ENCODE data around the gene SELENOO. TPM values are rescaled to one million over a fixed set of nuclear protein-coding genes. Genes with fewer than 3 reads are reported as not detected.
A peak's percentile ranks its signal among the peaks of the same experiment; 100 is the strongest.

Gene SELENOO
- total and polyA plus RNA-seq, 4 donors, result 11.6 to 105 (median 17.9) TPM

GRCh38 chr22:50188356-50188755 is 12.5 kb upstream of the SELENOO start:
- Histone ChIP-seq H3K27me3 (ENCODE audit: control insufficient read depth in 1 of 2, insufficient read depth in 2 of 2, low read length in 1 of 2) (no peaks in the 10 kb centered on the region), H3K36me3 (ENCODE audit: control insufficient read depth in 1 of 2, insufficient read depth in 2 of 2, low read length in 1 of 2) (no peaks in the 10 kb centered on the region), H3K4me3 (ENCODE audit: low read length in 2 of 2) (no peak overlapping the region), H3K9me3 (ENCODE audit: control insufficient read depth, low read length) (no peaks in the 10 kb centered on the region), H3K4me1 (ENCODE audit: control insufficient read depth in 1 of 2, insufficient read depth in 2 of 2, low read length in 2 of 2) (no peaks in the 10 kb centered on the region), H3K27ac (ENCODE audit: low read depth in 1 of 2, low read length in 2 of 2) (no peak overlapping the region)
- 96 to 98% methylated on average over 11 of the region's 11 CpGs for WGBS, 2 donors
- DNase-seq, result peak in 1 of 2 donors; percentile 34
- ATAC-seq (ENCODE audit: low FRiP score), result no peak
- intact Hi-C loops (cut with DNase I), result no loop called here

- H3K9me3 ChIP-seq (ENCODE audit: control insufficient read depth, low read length), result no peaks in the 10 kb centered on the region
- no peaks in the 10 kb centered on the region for H3K4me1 ChIP-seq (ENCODE audit: control insufficient read depth in 1 of 2, insufficient read depth in 2 of 2, low read length in 2 of 2)
- no peaks in the 10 kb centered on the region for H3K27me3 ChIP-seq (ENCODE audit: control insufficient read depth in 1 of 2, insufficient read depth in 2 of 2, low read length in 1 of 2)
- 80 to 86% methylated on average over 20 of the region's 20 CpGs for whole genome bisulfite sequencing, 2 donors
- H3K36me3 ChIP-seq (ENCODE audit: control insufficient read depth in 1 of 2, insufficient read depth in 2 of 2, low read length in 1 of 2), result no peaks in the 10 kb centered on the region
- intact Hi-C loops (cut with DNase I), result no loop called here
- no peak for ATAC-seq (ENCODE audit: low FRiP score)
- no peak for DNase-seq
- H3K27ac ChIP-seq (ENCODE audit: low read depth in 1 of 2, low read length in 2 of 2), result peak overlapping the region in 1 of 2 donors; percentile 41
- no peak overlapping the region for H3K4me3 ChIP-seq (ENCODE audit: low read length in 2 of 2)
Observed at GRCh38 chr22:50189184-50189848, 11.5 kb upstream of the SELENOO start.

DNA sequence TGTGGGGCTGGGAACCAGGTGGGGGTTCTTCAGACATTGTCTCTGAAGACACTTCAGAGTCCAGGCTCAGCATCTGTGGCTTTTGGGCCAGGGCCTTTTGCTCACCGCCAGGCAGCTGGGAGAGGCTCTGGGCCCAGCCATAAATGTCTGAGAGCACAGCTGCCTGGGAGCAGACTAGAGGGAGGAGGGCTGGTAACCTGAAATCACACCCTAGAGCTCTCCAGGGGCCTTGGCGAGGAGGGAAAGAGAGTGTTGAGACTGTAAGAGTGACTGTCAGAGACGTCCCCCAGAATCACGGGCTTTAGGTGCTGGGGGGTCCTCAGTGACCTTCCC is 11.0 kb upstream of the SELENOO start:
- H3K27me3 ChIP-seq (ENCODE audit: control insufficient read depth in 1 of 2, insufficient read depth in 2 of 2, low read length in 1 of 2), result no peaks in the 10 kb centered on the region
- intact Hi-C loops (cut with DNase I), result loop anchor here in 1 of 2 donors (5.0 kb wide), 1 partner anchor 52 kb away; no protein-coding TSS in a partner anchor
- no peaks in the 10 kb centered on the region for H3K36me3 ChIP-seq (ENCODE audit: control insufficient read depth in 1 of 2, insufficient read depth in 2 of 2, low read length in 1 of 2)
- H3K4me1 ChIP-seq (ENCODE audit: control insufficient read depth in 1 of 2, insufficient read depth in 2 of 2, low read length in 2 of 2), result no peaks in the 10 kb centered on the region
- WGBS, 2 donors, result 2 to 11% methylated on average over 3 to 4 of the region's 4 CpGs
- no peak overlapping the region for H3K4me3 ChIP-seq (ENCODE audit: low read length in 2 of 2)
- H3K9me3 ChIP-seq (ENCODE audit: control insufficient read depth, low read length), result no peaks in the 10 kb centered on the region
- peak overlapping the region in 1 of 2 donors; percentile 41 for H3K27ac ChIP-seq (ENCODE audit: low read depth in 1 of 2, low read length in 2 of 2)
- ATAC-seq (ENCODE audit: low FRiP score), result no peak
- DNase-seq, result no peak

GRCh38 chr22:50190182-50190940 is 10.4 kb upstream of the SELENOO start:
- intact Hi-C loops (cut with DNase I), result loop anchor here in 1 of 2 donors (5.0 kb wide), 1 partner anchor 52 kb away; no protein-coding TSS in a partner anchor
- H3K27me3 ChIP-seq (ENCODE audit: control insufficient read depth in 1 of 2, insufficient read depth in 2 of 2, low read length in 1 of 2), result no peaks in the 10 kb centered on the region
- H3K4me1 ChIP-seq (ENCODE audit: control insufficient read depth in 1 of 2, insufficient read depth in 2 of 2, low read length in 2 of 2), result no peaks in the 10 kb centered on the region
- ATAC-seq (ENCODE audit: low FRiP score) (peak; percentile 65), DNase-seq (peak; percentile 90)
- H3K4me3 ChIP-seq (ENCODE audit: low read length in 2 of 2), result peak overlapping the region; percentile 1 to 6
- 2 to 7% methylated on average over 42 to 43 of the region's 43 CpGs for WGBS, 2 donors
- no peaks in the 10 kb centered on the region for H3K36me3 ChIP-seq (ENCODE audit: control insufficient read depth in 1 of 2, insufficient read depth in 2 of 2, low read length in 1 of 2)
- H3K27ac ChIP-seq (ENCODE audit: low read depth in 1 of 2, low read length in 2 of 2), result peak overlapping the region in 1 of 2 donors; percentile 41
- H3K9me3 ChIP-seq (ENCODE audit: control insufficient read depth, low read length), result no peaks in the 10 kb centered on the region

DNA sequence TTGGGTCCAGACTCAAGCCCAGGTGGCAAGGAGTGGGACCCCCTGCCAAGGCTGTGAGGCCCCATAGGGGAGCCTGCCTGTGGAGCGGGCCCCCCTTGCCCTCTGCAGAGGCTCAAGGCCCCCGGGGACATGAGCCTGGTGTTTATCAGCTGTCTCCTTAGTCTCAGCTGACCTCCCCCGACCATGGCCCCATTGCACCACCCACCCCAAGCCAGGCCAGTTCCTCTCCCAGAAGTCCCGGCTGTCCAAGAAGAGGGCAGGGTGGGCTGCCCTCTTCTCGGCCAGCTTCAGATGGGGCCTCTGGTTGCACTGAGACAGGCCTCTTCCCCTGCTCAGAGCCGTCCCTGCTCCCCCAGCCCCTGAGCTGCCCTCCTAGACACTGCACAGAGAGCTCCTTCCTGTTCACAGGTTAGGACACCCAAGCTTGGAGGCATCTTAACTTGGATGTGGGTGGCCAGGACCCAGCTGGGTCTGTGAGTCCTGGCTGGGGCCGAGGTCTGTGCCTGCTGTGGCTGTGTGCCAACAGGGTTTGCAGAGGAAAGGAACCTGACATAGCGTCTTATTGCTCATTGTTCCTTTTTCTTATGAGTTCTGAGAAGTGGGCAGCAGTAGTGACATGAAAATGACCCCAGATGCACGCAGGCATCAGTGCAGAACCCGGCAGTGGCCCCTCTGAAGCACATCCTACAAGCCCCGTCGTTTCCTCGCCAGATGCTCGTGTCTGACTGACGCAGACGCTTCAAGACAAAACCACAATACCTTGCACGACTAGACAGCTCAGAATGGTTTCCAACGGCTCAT is 9.7 kb upstream of the SELENOO start:
- ATAC-seq (ENCODE audit: low FRiP score), result no peak
- no peaks in the 10 kb centered on the region for H3K27me3 ChIP-seq (ENCODE audit: control insufficient read depth in 1 of 2, insufficient read depth in 2 of 2, low read length in 1 of 2)
- 64 to 68% methylated on average over 18 of the region's 18 CpGs for WGBS, 2 donors
- H3K27ac ChIP-seq (ENCODE audit: low read depth in 1 of 2, low read length in 2 of 2), result peak overlapping the region in 1 of 2 donors; percentile 41
- DNase-seq, result peak in 1 of 2 donors; percentile 78
- H3K4me3 ChIP-seq (ENCODE audit: low read length in 2 of 2), result peak overlapping the region in 1 of 2 donors; percentile 1
- H3K4me1 ChIP-seq (ENCODE audit: control insufficient read depth in 1 of 2, insufficient read depth in 2 of 2, low read length in 2 of 2), result no peaks in the 10 kb centered on the region
- intact Hi-C loops (cut with DNase I), result loop anchor here in 1 of 2 donors (5.0 kb wide), 1 partner anchor 51 kb away; no protein-coding TSS in a partner anchor
- no peaks in the 10 kb centered on the region for H3K9me3 ChIP-seq (ENCODE audit: control insufficient read depth, low read length)
- no peaks in the 10 kb centered on the region for H3K36me3 ChIP-seq (ENCODE audit: control insufficient read depth in 1 of 2, insufficient read depth in 2 of 2, low read length in 1 of 2)

- no peak overlapping the region for H3K27ac ChIP-seq (ENCODE audit: low read depth in 1 of 2, low read length in 2 of 2)
- no peaks in the 10 kb centered on the region for H3K9me3 ChIP-seq (ENCODE audit: control insufficient read depth, low read length)
- H3K4me1 ChIP-seq (ENCODE audit: control insufficient read depth in 1 of 2, insufficient read depth in 2 of 2, low read length in 2 of 2), result no peaks in the 10 kb centered on the region
- intact Hi-C loops (cut with DNase I), result loop anchor here in 1 of 2 donors (5.0 kb wide), 1 partner anchor 50 kb away; no protein-coding TSS in a partner anchor
- 85% methylated on average over 25 of the region's 25 CpGs for WGBS, 2 donors
- H3K4me3 ChIP-seq (ENCODE audit: low read length in 2 of 2), result no peak overlapping the region
- ATAC-seq (ENCODE audit: low FRiP score) (no peak), DNase-seq (no peak)
- no peaks in the 10 kb centered on the region for H3K36me3 ChIP-seq (ENCODE audit: control insufficient read depth in 1 of 2, insufficient read depth in 2 of 2, low read length in 1 of 2)
- H3K27me3 ChIP-seq (ENCODE audit: control insufficient read depth in 1 of 2, insufficient read depth in 2 of 2, low read length in 1 of 2), result no peaks in the 10 kb centered on the region
Observed at GRCh38 chr22:50192436-50193204, 8.2 kb upstream of the SELENOO start.

DNA sequence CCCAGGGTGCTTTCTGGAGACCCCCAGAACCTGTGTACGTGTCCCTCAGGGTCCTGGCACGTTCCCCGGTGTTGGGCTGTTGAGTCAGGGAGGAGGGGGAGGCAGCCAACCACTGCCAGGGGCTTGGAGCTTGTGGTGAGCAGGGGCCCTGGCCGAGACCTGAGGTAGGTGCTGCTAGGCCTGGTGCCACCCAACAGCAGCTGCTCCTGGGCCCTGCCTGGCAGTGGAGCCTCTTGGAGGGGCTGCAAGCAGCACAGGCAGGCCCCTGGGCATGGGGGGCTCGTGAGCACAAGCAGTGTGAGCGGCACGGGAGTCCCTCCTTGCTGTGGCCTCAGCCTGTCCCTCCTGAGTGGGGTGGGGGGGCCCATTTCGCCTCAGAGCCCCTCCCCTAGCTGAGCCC is 7.2 kb upstream of the SELENOO start:
- intact Hi-C loops (cut with DNase I), result loop anchor here in 1 of 2 donors (5.0 kb wide), 1 partner anchor 49 kb away; no protein-coding TSS in a partner anchor
- DNase-seq, result no peak
- no peaks in the 10 kb centered on the region for H3K9me3 ChIP-seq (ENCODE audit: control insufficient read depth, low read length)
- ATAC-seq (ENCODE audit: low FRiP score), result no peak
- H3K36me3 ChIP-seq (ENCODE audit: control insufficient read depth in 1 of 2, insufficient read depth in 2 of 2, low read length in 1 of 2), result peaks cover 0 to 2% of the 10 kb centered on the region in 2 donors
- no peak overlapping the region for H3K27ac ChIP-seq (ENCODE audit: low read depth in 1 of 2, low read length in 2 of 2)
- no peak overlapping the region for H3K4me3 ChIP-seq (ENCODE audit: low read length in 2 of 2)
- WGBS, 2 donors, result 83 to 84% methylated on average over 8 of the region's 8 CpGs
- H3K4me1 ChIP-seq (ENCODE audit: control insufficient read depth in 1 of 2, insufficient read depth in 2 of 2, low read length in 2 of 2), result no peaks in the 10 kb centered on the region
- no peaks in the 10 kb centered on the region for H3K27me3 ChIP-seq (ENCODE audit: control insufficient read depth in 1 of 2, insufficient read depth in 2 of 2, low read length in 1 of 2)
